GM23338 (cell line): ENCODE measurements around the gene ZNF219. TPM values are rescaled to one million over a fixed set of nuclear protein-coding genes. Genes with fewer than 3 reads are reported as not detected.

Source experiments
- ATAC-seq: fragments of 200-7000 bp; cut with Tn5 transposase; 3 replicates; pipeline ENCODE4 v1.9.1; 2020
- DNase-seq: peaks from one replicate; pipeline ENCODE4 v3.0.0-alpha.2; 2015; ENCODE audit warnings: low spot score
- H2AFZ ChIP-seq: fragments of 200-600 bp; sonication (generic); 2 replicates; pipeline ENCODE4 v1.8.0; 2016; ENCODE audit warnings: antibody characterized with exemption, mild to moderate bottlenecking, moderate library complexity
- H3F3A ChIP-seq: fragments of 200-600 bp; sonication (generic); replicated peaks from 2 replicates; pipeline ENCODE4 v1.8.0; 2017; ENCODE audit warnings: antibody characterized with exemption, mixed run types, low read depth
- H3K27ac ChIP-seq: fragments of 200-600 bp; sonication (generic); 2 replicates; pipeline ENCODE4 v1.6.1; 2016; ENCODE audit warnings: low read depth
- H3K27me3 ChIP-seq: fragments of 200-600 bp; sonication (generic); 2 replicates; pipeline ENCODE4 v1.8.0; 2016; ENCODE audit warnings: mild to moderate bottlenecking, mixed run types, moderate library complexity; ENCODE audit not compliant: insufficient read depth
- H3K36me3 ChIP-seq: fragments of 200-600 bp; sonication (generic); 2 replicates; pipeline ENCODE4 v1.8.0; 2016; ENCODE audit warnings: mild to moderate bottlenecking; ENCODE audit not compliant: insufficient read depth
- H3K4me1 ChIP-seq: fragments of 200-600 bp; sonication (generic); 2 replicates; pipeline ENCODE4 v1.8.0; 2016; ENCODE audit warnings: mild to moderate bottlenecking, moderate library complexity; ENCODE audit not compliant: insufficient read depth
- H3K4me2 ChIP-seq: fragments of 200-600 bp; sonication (generic); 2 replicates; pipeline ENCODE4 v1.7.1; 2017; ENCODE audit warnings: mixed run types
- H3K4me3 ChIP-seq: fragments of 200-600 bp; sonication (generic); 2 replicates; pipeline ENCODE4 v1.6.1; 2016; ENCODE audit warnings: mixed run types
- H3K79me2 ChIP-seq: fragments of 200-600 bp; sonication (generic); replicated peaks from 2 replicates; pipeline ENCODE4 v1.8.0; 2017; ENCODE audit warnings: mild to moderate bottlenecking; ENCODE audit not compliant: insufficient read depth
- H3K9me2 ChIP-seq: fragments of 200-600 bp; sonication (generic); 2 replicates; pipeline ENCODE4 v1.8.0; 2017; ENCODE audit not compliant: insufficient read depth
- H4K20me1 ChIP-seq: fragments of 200-600 bp; sonication (generic); replicated peaks from 2 replicates; pipeline ENCODE4 v1.8.0; 2017; ENCODE audit warnings: mild to moderate bottlenecking; ENCODE audit not compliant: insufficient read depth
- H3K27ac Mint-ChIP-seq: 2 replicates; pipeline ENCODE4 v1.8.0; 2020; ENCODE audit warnings: inconsistent platforms, mild to moderate bottlenecking, moderate library complexity, mixed read lengths
- H3K27me3 Mint-ChIP-seq: 3 replicates; pipeline ENCODE4 v1.8.0; 2022; ENCODE audit warnings: low read depth, mild to moderate bottlenecking, moderate library complexity, mixed read lengths, inconsistent platforms; ENCODE audit not compliant: insufficient read depth, poor library complexity
- H3K36me3 Mint-ChIP-seq: 3 replicates; pipeline ENCODE4 v1.8.0; 2021; ENCODE audit warnings: low read depth, mild to moderate bottlenecking, inconsistent platforms, moderate library complexity, mixed read lengths
- H3K4me1 Mint-ChIP-seq: 3 replicates; pipeline ENCODE4 v1.8.0; 2020; ENCODE audit warnings: mild to moderate bottlenecking, inconsistent platforms, mixed read lengths
- H3K4me3 Mint-ChIP-seq: 3 replicates; pipeline ENCODE4 v1.8.0; 2021; ENCODE audit warnings: moderate library complexity, mild to moderate bottlenecking, inconsistent platforms, mixed read lengths
- H3K9me3 Mint-ChIP-seq: 3 replicates; pipeline ENCODE4 v1.8.0; 2020; ENCODE audit warnings: moderate library complexity, mild to moderate bottlenecking, inconsistent platforms, mixed read lengths
- CREB1 ChIP-seq: fragments of 250-450 bp; sonication (Bioruptor Pico); IDR thresholded peaks from 2 replicates; pipeline ENCODE4 v1.5.0; 2020; ENCODE audit warnings: low read depth, mild to moderate bottlenecking, moderate library complexity
- ETS1 ChIP-seq: IDR thresholded peaks from 2 replicates; pipeline ENCODE4 v1.6.1; 2016; ENCODE audit warnings: antibody characterized with exemption
- EZH2 ChIP-seq: fragments of 200-600 bp; sonication (generic); IDR thresholded peaks from one replicate; pipeline ENCODE4 v1.8.0; 2017; ENCODE audit warnings: antibody characterized with exemption, mild to moderate bottlenecking, low read depth; ENCODE audit not compliant: unreplicated experiment
- EZH2phosphoT487 ChIP-seq: fragments of 200-600 bp; sonication (generic); IDR thresholded peaks from one replicate; pipeline ENCODE4 v1.8.1; 2018; ENCODE audit warnings: antibody characterized with exemption; ENCODE audit not compliant: unreplicated experiment
- JUNB ChIP-seq: IDR thresholded peaks from one replicate; pipeline ENCODE4 v1.6.1; 2016; ENCODE audit warnings: antibody characterized with exemption; ENCODE audit not compliant: unreplicated experiment
- NANOG ChIP-seq: IDR thresholded peaks from 2 replicates; pipeline ENCODE4 v1.6.1; 2016; ENCODE audit warnings: antibody characterized with exemption, borderline replicate concordance
- POLR2AphosphoS5 ChIP-seq: IDR thresholded peaks from 2 replicates; pipeline ENCODE4 v1.6.1; 2016; ENCODE audit warnings: antibody characterized with exemption, low read depth
- STAT1 ChIP-seq: IDR thresholded peaks from one replicate; pipeline ENCODE4 v1.6.1; 2016; ENCODE audit warnings: antibody characterized with exemption; ENCODE audit not compliant: unreplicated experiment
- ZNF114 ChIP-seq: fragments of 250-450 bp; sonication (Bioruptor Pico); IDR thresholded peaks from 2 replicates; pipeline ENCODE4 v1.5.0; 2020; ENCODE audit warnings: mild to moderate bottlenecking, moderate library complexity
- ZNF331 ChIP-seq: fragments of 250-450 bp; sonication (Bioruptor Pico); IDR thresholded peaks from 2 replicates; pipeline ENCODE4 v1.5.0; 2020; ENCODE audit warnings: low read depth, mild to moderate bottlenecking, moderate library complexity
- ZNF462 ChIP-seq: fragments of 250-450 bp; sonication (Bioruptor Pico); IDR thresholded peaks from 2 replicates; pipeline ENCODE4 v1.5.0; 2020; ENCODE audit warnings: mild to moderate bottlenecking, moderate library complexity
- polyA plus RNA-seq: library from polyadenylated mRNA; unstranded; fragments of >200 nt; fragmentation: Nextera tagmentation; extraction: Ambion mirVana; gene quantifications from 2 replicates; pipeline ENCODE4 v1.2.1, GENCODE V29; 2016
- total RNA-seq: library from RNA; depleted of rRNA; stranded (reverse); fragments of >200 nt; shearing (Covaris generic); gene quantifications from 2 replicates; pipeline ENCODE4 v1.2.3, GENCODE V29; 2014
- TF ChIP-seq, protein P1 (sequence below), 2 experiments: fragments of 200-600 bp in 1 of 2; sonication (generic) in 1 of 2; conservative IDR thresholded peaks; 2 replicates each; pipeline versions ENCODE4 v1.5.1 to v1.6.1; 2016 to 2017; ENCODE audit warnings: antibody characterized with exemption in 2 of 2, low read depth in 2 of 2, mild to moderate bottlenecking in 2 of 2, moderate library complexity in 1 of 2

The ZNF219 gene
- total and polyA plus RNA-seq, 2 experiments from 2014 or later = 37.7 to 153 TPM

DNA sequence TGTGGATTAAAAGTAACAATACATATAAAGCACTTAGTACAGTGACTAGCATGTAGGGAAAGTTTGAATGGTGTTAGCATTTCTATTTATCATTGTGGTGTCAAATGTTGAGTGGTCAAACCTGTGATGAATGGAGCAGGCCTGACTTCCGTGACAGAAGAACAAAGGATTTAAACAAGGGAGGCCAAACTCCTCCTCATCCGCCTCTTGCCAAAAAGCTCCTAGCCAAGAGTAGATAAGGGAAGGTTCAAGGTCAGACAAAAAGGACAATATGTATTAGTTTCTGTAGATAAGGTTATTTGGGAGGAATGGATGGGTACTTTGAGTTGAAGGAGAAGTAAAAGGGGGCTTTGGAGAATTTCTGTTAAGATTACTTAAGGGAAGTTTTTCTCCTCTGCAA is 49.8 kb downstream of the ZNF219 start:
- no peaks in the 10 kb centered on the region; the same call in 2 of the 3 replicates for H3K4me1 Mint-ChIP-seq
- ATAC-seq = no peak
- no peaks in the 10 kb centered on the region for H3K27me3 ChIP-seq
- H3K4me2 ChIP-seq = no peak overlapping the region
- peaks cover 2% of the 10 kb centered on the region for H3K27me3 Mint-ChIP-seq
- H4K20me1 ChIP-seq = no peaks in the 10 kb centered on the region
- no peaks in the 10 kb centered on the region for H3F3A ChIP-seq
- no peaks in the 10 kb centered on the region; the same call in 1 of the 2 replicates for H3K9me2 ChIP-seq
- no peak overlapping the region for H2AFZ ChIP-seq
- no peak overlapping the region for H3K27ac ChIP-seq
- no peak for TF ChIP-seq ETS1
- no peak for TF ChIP-seq EZH2
- no peak overlapping the region for H3K27ac Mint-ChIP-seq
- H3K4me3 ChIP-seq = no peak overlapping the region
- H3K9me3 Mint-ChIP-seq = no peaks in the 10 kb centered on the region
- H3K36me3 Mint-ChIP-seq = no peaks in the 10 kb centered on the region
- no peaks in the 10 kb centered on the region for H3K79me2 ChIP-seq
- no peaks in the 10 kb centered on the region for H3K4me1 ChIP-seq
- H3K36me3 ChIP-seq = no peaks in the 10 kb centered on the region
- no peak overlapping the region for H3K4me3 Mint-ChIP-seq
- no peak for DNase-seq

- no peak for ATAC-seq
- no peak for DNase-seq
- no peaks in the 10 kb centered on the region for H3F3A ChIP-seq
- Mint-ChIP-seq H3K27me3 (peaks cover 2% of the 10 kb centered on the region), H3K4me1 (no peaks in the 10 kb centered on the region; the same call in 2 of the 3 replicates), H3K4me3 (no peak overlapping the region), H3K9me3 (no peaks in the 10 kb centered on the region; the same call in 2 of the 3 replicates), H3K27ac (no peak overlapping the region), H3K36me3 (no peaks in the 10 kb centered on the region)
- no peaks in the 10 kb centered on the region for H4K20me1 ChIP-seq
- no peak overlapping the region for H3K27ac ChIP-seq
- no peaks in the 10 kb centered on the region for H3K79me2 ChIP-seq
- H3K27me3 ChIP-seq = no peaks in the 10 kb centered on the region
- H3K36me3 ChIP-seq = no peaks in the 10 kb centered on the region
- H2AFZ ChIP-seq = no peak overlapping the region; the same call in 1 of the 2 replicates
- no peak overlapping the region for H3K4me3 ChIP-seq
- no peaks in the 10 kb centered on the region for H3K4me1 ChIP-seq
- H3K9me2 ChIP-seq = no peaks in the 10 kb centered on the region; the same call in 1 of the 2 replicates
- no peak overlapping the region for H3K4me2 ChIP-seq
- TF ChIP-seq ZNF331 (no peak), POLR2AphosphoS5 (no peak), CREB1 (CRISPR knock-in tag) (no peak), ETS1 (no peak), ZNF462 (no peak), NANOG (no peak), STAT1 (no peak), JUNB (no peak), ZNF114 (CRISPR knock-in tag) (no peak), EZH2phosphoT487 (no peak)
- TF ChIP-seq, protein P1, sequence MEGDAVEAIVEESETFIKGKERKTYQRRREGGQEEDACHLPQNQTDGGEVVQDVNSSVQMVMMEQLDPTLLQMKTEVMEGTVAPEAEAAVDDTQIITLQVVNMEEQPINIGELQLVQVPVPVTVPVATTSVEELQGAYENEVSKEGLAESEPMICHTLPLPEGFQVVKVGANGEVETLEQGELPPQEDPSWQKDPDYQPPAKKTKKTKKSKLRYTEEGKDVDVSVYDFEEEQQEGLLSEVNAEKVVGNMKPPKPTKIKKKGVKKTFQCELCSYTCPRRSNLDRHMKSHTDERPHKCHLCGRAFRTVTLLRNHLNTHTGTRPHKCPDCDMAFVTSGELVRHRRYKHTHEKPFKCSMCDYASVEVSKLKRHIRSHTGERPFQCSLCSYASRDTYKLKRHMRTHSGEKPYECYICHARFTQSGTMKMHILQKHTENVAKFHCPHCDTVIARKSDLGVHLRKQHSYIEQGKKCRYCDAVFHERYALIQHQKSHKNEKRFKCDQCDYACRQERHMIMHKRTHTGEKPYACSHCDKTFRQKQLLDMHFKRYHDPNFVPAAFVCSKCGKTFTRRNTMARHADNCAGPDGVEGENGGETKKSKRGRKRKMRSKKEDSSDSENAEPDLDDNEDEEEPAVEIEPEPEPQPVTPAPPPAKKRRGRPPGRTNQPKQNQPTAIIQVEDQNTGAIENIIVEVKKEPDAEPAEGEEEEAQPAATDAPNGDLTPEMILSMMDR (conservative IDR thresholded peaks at IDR 0.05; ENCODE audit: low read depth in 2 of 2) = no peak
Observed at GRCh38 chr14:21047378-21047781, 51.1 kb downstream of the ZNF219 start.
